CD14-positive monocyte (primary cell): Measurements from ENCODE around the gene ST6GALNAC2. TPM values are rescaled to one million over a fixed set of nuclear protein-coding genes. Genes with fewer than 3 reads are reported as not detected.

Experiments used
- DNase-seq, 3 donors: peaks; one replicate each; pipeline ENCODE4 v3.0.0-alpha.2; 2011 to 2022
- H2AFZ ChIP-seq: 2 replicates; pipeline ENCODE4 v1.6.0; 2012; ENCODE audit warnings: mild to moderate bottlenecking, low read depth, low read length, inconsistent platforms; ENCODE audit not compliant: insufficient read depth, poor library complexity, severe bottlenecking
- H3K27ac ChIP-seq, 2 donors: 1 replicate in 1 of 2; 2 replicates in 1 of 2; pipeline ENCODE4 v1.5.1; 2012 to 2013; ENCODE audit warnings: low read length in 2 of 2, control low read depth in 1 of 2, inconsistent platforms in 1 of 2, low read depth in 1 of 2, mild to moderate bottlenecking in 1 of 2
- H3K27me3 ChIP-seq, 2 donors: one replicate each; pipeline versions ENCODE4 v1.6.0 to v1.6.1; 2011 to 2013; ENCODE audit warnings: low read length in 2 of 2; ENCODE audit not compliant: control insufficient read depth in 2 of 2, insufficient read depth in 2 of 2
- H3K36me3 ChIP-seq, 2 donors: replicated peaks in 1 of 2; 1 replicate in 1 of 2; 2 replicates in 1 of 2; pipeline versions ENCODE4 v1.5.1 to v1.6.1; 2012 to 2013; ENCODE audit warnings: low read length in 2 of 2, control low read depth in 1 of 2, inconsistent platforms in 1 of 2, mild to moderate bottlenecking in 1 of 2; ENCODE audit not compliant: insufficient read depth in 2 of 2, control insufficient read depth in 1 of 2
- H3K4me1 ChIP-seq, 2 donors: 1 replicate in 1 of 2; 2 replicates in 1 of 2; pipeline versions ENCODE4 v1.5.1 to v1.6.1; 2012 to 2013; ENCODE audit warnings: low read length in 2 of 2, control low read depth in 1 of 2, inconsistent platforms in 1 of 2, mild to moderate bottlenecking in 1 of 2, moderate library complexity in 1 of 2; ENCODE audit not compliant: insufficient read depth in 2 of 2, control insufficient read depth in 1 of 2
- H3K4me2 ChIP-seq: replicated peaks from 2 replicates; pipeline ENCODE3; 2012; ENCODE audit warnings: low read length, moderate library complexity, mild to moderate bottlenecking; ENCODE audit not compliant: poor library complexity, severe bottlenecking; ENCODE audit errors: extremely low read depth
- H3K4me3 ChIP-seq, 3 experiments: fragments of 200-600 bp in 1 of 3; sonication (generic) in 1 of 3; replicated peaks in 1 of 3; 1 replicate in 2 of 3; 2 replicates in 1 of 3; pipeline ENCODE4 v1.5.1; 2011 to 2013; ENCODE audit warnings: low read length in 3 of 3, mild to moderate bottlenecking in 3 of 3, control low read depth in 2 of 3, low read depth in 2 of 3, inconsistent platforms in 1 of 3, moderate library complexity in 1 of 3
- H3K79me2 ChIP-seq: 2 replicates; pipeline ENCODE4 v1.6.0; 2012; ENCODE audit warnings: mild to moderate bottlenecking, control low read depth, inconsistent platforms, low read length, moderate library complexity; ENCODE audit not compliant: insufficient read depth
- H3K9ac ChIP-seq: 2 replicates; pipeline ENCODE4 v1.6.0; 2017; ENCODE audit warnings: low read length, mild to moderate bottlenecking; ENCODE audit not compliant: insufficient read depth, poor library complexity, severe bottlenecking
- H3K9me3 ChIP-seq, 2 donors: replicated peaks in 1 of 2; 1 replicate in 1 of 2; 2 replicates in 1 of 2; pipeline versions ENCODE4 v1.5.1 to v1.6.1; 2012 to 2013; ENCODE audit warnings: low read length in 2 of 2, control low read depth in 1 of 2; ENCODE audit not compliant: control insufficient read depth in 1 of 2, insufficient read depth in 1 of 2
- H4K20me1 ChIP-seq: 2 replicates; pipeline ENCODE4 v1.6.0; 2012; ENCODE audit warnings: mild to moderate bottlenecking, low read length, control low read depth, moderate library complexity; ENCODE audit not compliant: insufficient read depth
- H3K27ac Mint-ChIP-seq, 7 donors: one replicate each; pipeline ENCODE4 v1.8.0; 2020; ENCODE audit warnings: mild to moderate bottlenecking in 7 of 7, mixed read lengths in 7 of 7, moderate library complexity in 6 of 7, inconsistent platforms in 2 of 7
- H3K27me3 Mint-ChIP-seq, 3 donors: one replicate each; pipeline ENCODE4 v1.8.0; 2021 to 2022; ENCODE audit warnings: low read depth in 3 of 3, mild to moderate bottlenecking in 3 of 3, mixed read lengths in 3 of 3, moderate library complexity in 3 of 3, inconsistent platforms in 1 of 3
- H3K36me3 Mint-ChIP-seq, 2 donors: one replicate each; pipeline ENCODE4 v1.8.0; 2020; ENCODE audit warnings: mixed read lengths in 2 of 2, inconsistent platforms in 1 of 2, mild to moderate bottlenecking in 1 of 2
- H3K4me1 Mint-ChIP-seq: one replicate; pipeline ENCODE4 v1.8.0; 2020; ENCODE audit warnings: mild to moderate bottlenecking, mixed read lengths
- H3K4me3 Mint-ChIP-seq, 2 donors: one replicate each; pipeline ENCODE4 v1.8.0; 2020; ENCODE audit warnings: mild to moderate bottlenecking in 2 of 2, mixed read lengths in 2 of 2, moderate library complexity in 1 of 2
- H3K9me3 Mint-ChIP-seq, 7 donors: one replicate each; pipeline ENCODE4 v1.8.0; 2020 to 2022; ENCODE audit warnings: mixed read lengths in 7 of 7, mild to moderate bottlenecking in 6 of 7, moderate library complexity in 6 of 7, inconsistent platforms in 2 of 7
- CTCF ChIP-seq: fragments of 200-600 bp; IDR thresholded peaks from one replicate; pipeline ENCODE4 v1.8.0; 2022; ENCODE audit warnings: antibody characterized with exemption, mild to moderate bottlenecking
- WGBS: methylation state at CpG from one replicate; pipeline ENCODE4 v1.1.5; 2013; ENCODE audit warnings: missing lambda C conversion rate; ENCODE audit not compliant: insufficient coverage; 5-methylcytosine and 5-hydroxymethylcytosine counted together
- intact Hi-C, 2 donors: fragments of 100-400 bp; cut with micrococcal nuclease; formaldehyde crosslinking; loops; one replicate each; pipeline versions ENCODE4 v1.15.0 to v1.15.1; 2023
- polyA plus RNA-seq, 3 donors: library from polyadenylated mRNA; depleted of rRNA in 1 of 3; unstranded in 2 of 3; stranded (reverse) in 1 of 3; fragments of 300-500 nt in 2 of 3; fragments of >200 nt in 1 of 3; fragmentation: Illumina TruSeq in 2 of 3; gene quantifications; 1 replicate in 2 of 3; 2 replicates in 1 of 3; pipeline ENCODE4 v1.2.3, GENCODE V29; 2012 to 2021

ST6GALNAC2 gene
- polyA plus RNA-seq, 3 donors = 8.3 to 11.8 (median 11.8) TPM

- H3K79me2 ChIP-seq = no peaks in the 10 kb centered on the region
- Mint-ChIP-seq H3K4me3 (peak overlapping the region; percentile 50 to 57), H3K27me3 (peaks cover 0 to 3% (median 0%) of the 10 kb centered on the region in 3 donors), H3K4me1 (peaks cover 62% of the 10 kb centered on the region), H3K27ac (peak overlapping the region; percentile 89 to 98 (median 96)), H3K9me3 (peaks cover 0 to 4% (median 0%) of the 10 kb centered on the region in 7 donors), H3K36me3 (no peaks in the 10 kb centered on the region)
- no peak for TF ChIP-seq CTCF
- 0% methylated on average over 2 of the region's 2 CpGs for WGBS
- no peaks in the 10 kb centered on the region for H4K20me1 ChIP-seq
- no peaks in the 10 kb centered on the region for H3K27me3 ChIP-seq
- no peak overlapping the region for H2AFZ ChIP-seq
- peak overlapping the region; percentile 38 for H3K4me2 ChIP-seq
- H3K9me3 ChIP-seq = no peaks in the 10 kb centered on the region
- no peaks in the 10 kb centered on the region for H3K36me3 ChIP-seq
- intact Hi-C loops = no loop called here
- H3K9ac ChIP-seq = peak overlapping the region; percentile 63
- peak overlapping the region in 1 of 3 experiments; percentile 32 for H3K4me3 ChIP-seq
- H3K4me1 ChIP-seq = peaks cover 59 to 65% of the 10 kb centered on the region in 2 donors
- peak overlapping the region; percentile 84 to 94 for H3K27ac ChIP-seq
- DNase-seq = peak; percentile 87 to 98 (median 93)
Observed at GRCh38 chr17:76598004-76598439, 12.4 kb upstream of the ST6GALNAC2 start.

- Histone ChIP-seq H3K27me3 (no peaks in the 10 kb centered on the region), H4K20me1 (no peaks in the 10 kb centered on the region), H3K4me1 (peaks cover 59 to 65% of the 10 kb centered on the region in 2 donors), H3K9me3 (no peaks in the 10 kb centered on the region), H3K79me2 (no peaks in the 10 kb centered on the region), H2AFZ (no peak overlapping the region), H3K9ac (peak overlapping the region; percentile 63), H3K36me3 (no peaks in the 10 kb centered on the region), H3K27ac (peak overlapping the region; percentile 84 to 94), H3K4me3 (peak overlapping the region in 1 of 3 experiments; percentile 31), H3K4me2 (peak overlapping the region; percentile 36)
- H3K4me1 Mint-ChIP-seq = peaks cover 62% of the 10 kb centered on the region
- DNase-seq = peak; percentile 44 to 94 (median 76)
- no peak for TF ChIP-seq CTCF
- intact Hi-C loops = no loop called here
- H3K27ac Mint-ChIP-seq = peak overlapping the region; percentile 89 to 98 (median 96)
- 45% methylated on average over 9 of the region's 12 CpGs for WGBS
- H3K4me3 Mint-ChIP-seq = peak overlapping the region; percentile 34 to 59
- H3K9me3 Mint-ChIP-seq = no peaks in the 10 kb centered on the region
- no peaks in the 10 kb centered on the region for H3K36me3 Mint-ChIP-seq
- H3K27me3 Mint-ChIP-seq = peaks cover 0 to 1% (median 0%) of the 10 kb centered on the region in 3 donors
Observed at GRCh38 chr17:76597156-76598003, 11.7 kb upstream of the ST6GALNAC2 start.
